GM18907 (cell line): ENCODE measurements around the gene CARS2.
"Not testable (repeated sequence)": the region's sequence is repeated elsewhere in the genome, so short reads cannot be mapped to it uniquely, and the experiment has no call there.

Experiments used
- ATAC-seq: cut with Tn5 transposase; IDR thresholded peaks from one replicate; pipeline ENCODE4 v1.9.1; 2021; ENCODE audit warnings: mild to moderate bottlenecking, moderate library complexity; ENCODE audit not compliant: unreplicated experiment

The CARS2 gene

GRCh38 chr13:110638814-110639806, 66.8 kb downstream of the CARS2 start:
- ATAC-seq = no peak

- ATAC-seq = no peak
Measured at GRCh38 chr13:110638257-110638656, 67.7 kb downstream of the CARS2 start.

- ATAC-seq = no peak
Measured at GRCh38 chr13:110637747-110638146, 68.2 kb downstream of the CARS2 start.

- ATAC-seq = no peak
Measured at GRCh38 chr13:110637275-110637674, 68.6 kb downstream of the CARS2 start.

- ATAC-seq = no peak
Measured at GRCh38 chr13:110636701-110637201, 69.2 kb downstream of the CARS2 start.

GRCh38 chr13:110636053-110636475, 69.9 kb downstream of the CARS2 start:
- no peak for ATAC-seq

- ATAC-seq = no peak
Measured at GRCh38 chr13:110635405-110636002, 70.4 kb downstream of the CARS2 start.

- ATAC-seq = no peak
Measured at GRCh38 chr13:110634558-110634957, 71.4 kb downstream of the CARS2 start.

GRCh38 chr13:110633776-110634175, 72.1 kb downstream of the CARS2 start:
- ATAC-seq = no peak

- ATAC-seq = not testable (repeated sequence)
Measured at GRCh38 chr13:110632255-110632654, 73.7 kb downstream of the CARS2 start.

GRCh38 chr13:110630566-110631119, 75.3 kb downstream of the CARS2 start:
- no peak for ATAC-seq

- no peak for ATAC-seq
Measured at GRCh38 chr13:110629735-110630134, 76.2 kb downstream of the CARS2 start.

GRCh38 chr13:110628952-110629701, 76.8 kb downstream of the CARS2 start:
- ATAC-seq = no peak

- no peak for ATAC-seq
Measured at GRCh38 chr13:110628477-110628793, 77.5 kb downstream of the CARS2 start.

GRCh38 chr13:110627761-110628476, 78.0 kb downstream of the CARS2 start:
- no peak for ATAC-seq

- no peak for ATAC-seq
Measured at GRCh38 chr13:110627351-110627750, 78.6 kb downstream of the CARS2 start.

GRCh38 chr13:110626521-110626920, 79.4 kb downstream of the CARS2 start:
- ATAC-seq = no peak

- ATAC-seq = no peak
Measured at GRCh38 chr13:110625771-110626321, 80.1 kb downstream of the CARS2 start.

- ATAC-seq = no peak
Measured at GRCh38 chr13:110624766-110625756, 80.9 kb downstream of the CARS2 start.
